GM23338 (cell line): ENCODE measurements around the gene FAM193B.

Source experiments
- CTCF ChIP-seq, 2 experiments: fragments of 200-600 bp in 1 of 2; sonication (generic) in 1 of 2; conservative IDR thresholded peaks; 2 replicates each; pipeline versions ENCODE4 v1.5.1 to v1.6.1; 2016 to 2017; ENCODE audit warnings: antibody characterized with exemption in 2 of 2, low read depth in 2 of 2, mild to moderate bottlenecking in 2 of 2, moderate library complexity in 1 of 2
- EZH2 ChIP-seq: fragments of 200-600 bp; sonication (generic); IDR thresholded peaks from one replicate; pipeline ENCODE4 v1.8.0; 2017; ENCODE audit warnings: antibody characterized with exemption, mild to moderate bottlenecking, low read depth; ENCODE audit not compliant: unreplicated experiment
- POLR2AphosphoS5 ChIP-seq: IDR thresholded peaks from 2 replicates; pipeline ENCODE4 v1.6.1; 2016; ENCODE audit warnings: antibody characterized with exemption, low read depth

- TF ChIP-seq CTCF (conservative IDR thresholded peaks at IDR 0.05; ENCODE audit: low read depth in 2 of 2) (no peak), EZH2 (no peak), POLR2AphosphoS5 (peak; percentile 49)
Observed at GRCh38 chr5:177472460-177473442, 81.6 kb downstream of the FAM193B start.
